Head of caudate nucleus (tissue), 42 donors: ENCODE measurements around the gene CD36.

Source experiments
- DNase-seq, 42 donors: peaks; one replicate each; pipeline versions ENCODE4 v3.0.0 to v3.0.0-alpha.2; 2020 to 2021; ENCODE audit warnings: mixed read lengths in 7 of 42
- intact Hi-C: fragments of 100-400 bp; cut with DNase I; formaldehyde crosslinking; loops from one replicate; pipeline ENCODE4 v1.15.0; 2022

The CD36 gene

DNA sequence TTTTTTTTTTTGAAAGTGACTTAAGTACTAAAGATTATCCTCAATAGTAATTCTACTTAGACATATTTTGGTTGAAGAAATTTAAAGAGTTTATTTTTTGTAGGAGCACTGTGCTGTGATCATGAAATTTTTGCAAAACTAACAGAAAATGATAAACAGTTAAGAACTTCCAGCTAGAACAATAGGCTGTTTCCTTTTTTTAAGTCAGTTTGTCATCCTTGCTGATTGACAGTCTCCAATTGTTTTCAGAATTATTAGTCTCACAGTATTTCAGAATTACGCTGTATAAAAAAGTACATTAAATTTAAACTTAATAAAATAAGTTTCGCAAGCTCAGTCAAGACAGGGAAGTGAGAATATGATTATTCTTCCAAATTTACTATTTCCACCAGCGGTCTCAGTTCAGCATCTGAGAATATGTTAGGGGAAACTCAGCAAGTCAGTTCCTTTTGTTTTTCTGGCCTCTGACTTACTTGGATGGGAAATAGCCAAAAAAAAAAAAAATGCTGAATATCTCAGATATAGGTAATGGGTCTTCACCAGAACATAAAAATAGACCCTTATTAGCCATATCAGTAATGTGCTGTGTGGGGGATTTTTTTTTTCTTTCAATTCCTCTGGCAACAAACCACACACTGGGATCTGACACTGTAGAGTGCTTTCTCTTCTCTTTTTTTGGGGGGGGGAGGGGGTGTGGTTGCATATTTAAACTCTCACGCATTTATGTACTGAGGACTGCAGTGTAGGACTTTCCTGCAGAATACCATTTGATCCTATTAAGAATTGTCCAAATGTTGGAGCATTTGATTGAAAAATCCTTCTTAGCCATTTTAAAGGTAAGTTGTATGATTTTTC lies at the start of gene CD36:
Gene CD36 (plus strand): TSS at position 732 of the 855 bp plus-strand sequence. CDS start 8,099 bp downstream, outside the sequence.
- DNase-seq: no peak
- intact Hi-C loops: no loop called here

DNA sequence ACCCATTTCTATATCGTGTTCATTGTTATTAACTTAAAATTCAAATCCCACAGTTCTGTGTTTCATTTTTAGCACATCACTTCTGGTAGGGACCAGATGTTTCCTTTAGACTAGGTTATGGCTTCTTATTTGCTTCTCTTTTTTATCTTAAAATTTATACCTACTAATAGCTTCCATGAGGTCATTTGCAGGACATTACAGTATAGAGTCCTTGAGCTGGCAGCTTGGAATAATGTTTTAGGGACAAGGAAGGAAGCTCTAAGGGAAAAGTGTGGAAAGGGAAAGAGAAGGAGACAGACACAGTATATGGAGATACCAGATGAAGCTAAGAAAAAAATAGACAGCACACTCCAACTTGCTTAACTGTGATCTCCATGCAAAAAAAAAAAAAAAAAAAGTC lies 48.8 kb upstream of the CD36 start:
- intact Hi-C loops: loop anchor here (5.0 kb wide), 1 partner anchor 988 kb away; no protein-coding TSS in a partner anchor
- DNase-seq: no peak

DNA sequence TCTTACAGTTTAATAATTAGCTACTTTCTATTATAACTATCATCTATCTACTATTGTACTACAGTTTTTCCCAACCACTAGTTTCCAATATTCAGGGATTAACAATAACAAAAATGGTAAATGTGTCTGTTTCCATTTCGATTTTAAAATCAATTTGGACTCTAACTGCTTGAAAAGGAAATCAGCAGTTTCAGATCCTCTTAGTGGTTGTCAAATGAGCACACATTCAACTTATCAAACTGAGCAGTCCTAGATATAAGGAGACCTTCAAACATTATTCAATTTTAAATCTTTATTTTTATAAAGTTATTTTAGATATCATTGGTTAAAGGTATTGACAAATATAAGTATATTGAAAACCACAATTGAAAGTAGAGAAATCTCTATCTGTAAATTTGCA lies 46.8 kb upstream of the CD36 start:
- DNase-seq: no peak
- intact Hi-C loops: loop anchor here (5.0 kb wide), 1 partner anchor 986 kb away; no protein-coding TSS in a partner anchor

DNA sequence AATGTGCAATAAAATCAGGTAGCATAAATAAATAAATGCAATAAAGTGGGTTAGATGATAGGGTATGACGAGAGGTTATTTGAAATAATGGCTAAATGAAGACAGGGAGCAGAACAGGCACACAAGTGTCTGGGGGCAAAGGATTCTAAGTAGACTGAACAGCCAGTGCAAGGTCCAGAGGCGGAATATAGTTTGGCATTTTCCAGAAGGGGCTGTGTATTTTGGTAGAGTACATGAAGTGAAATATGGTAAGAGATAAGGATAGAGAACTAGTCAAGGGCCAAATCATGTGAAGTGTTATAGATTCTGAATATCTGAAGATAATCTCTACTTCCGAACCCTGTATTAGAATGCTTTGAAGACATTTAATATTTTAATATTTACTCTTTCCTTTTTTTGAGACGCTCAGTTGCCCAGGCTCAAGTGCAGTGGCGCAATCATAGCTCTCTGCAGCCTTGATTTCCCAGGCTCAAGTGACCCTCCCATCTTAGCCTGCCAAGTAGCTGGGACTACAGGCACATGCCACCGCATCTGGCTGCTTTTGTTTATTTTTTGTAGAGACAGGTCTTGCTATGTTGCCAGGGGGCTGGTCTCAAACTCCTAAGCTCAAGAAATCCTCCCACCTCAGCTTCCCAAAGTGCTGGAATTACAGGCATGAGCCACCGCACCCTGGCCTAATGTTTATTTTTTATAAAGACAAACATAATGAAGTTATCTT lies 44.4 kb upstream of the CD36 start:
- intact Hi-C loops: loop anchor here (5.0 kb wide), 1 partner anchor 983 kb away; no protein-coding TSS in a partner anchor
- DNase-seq: no peak

DNA sequence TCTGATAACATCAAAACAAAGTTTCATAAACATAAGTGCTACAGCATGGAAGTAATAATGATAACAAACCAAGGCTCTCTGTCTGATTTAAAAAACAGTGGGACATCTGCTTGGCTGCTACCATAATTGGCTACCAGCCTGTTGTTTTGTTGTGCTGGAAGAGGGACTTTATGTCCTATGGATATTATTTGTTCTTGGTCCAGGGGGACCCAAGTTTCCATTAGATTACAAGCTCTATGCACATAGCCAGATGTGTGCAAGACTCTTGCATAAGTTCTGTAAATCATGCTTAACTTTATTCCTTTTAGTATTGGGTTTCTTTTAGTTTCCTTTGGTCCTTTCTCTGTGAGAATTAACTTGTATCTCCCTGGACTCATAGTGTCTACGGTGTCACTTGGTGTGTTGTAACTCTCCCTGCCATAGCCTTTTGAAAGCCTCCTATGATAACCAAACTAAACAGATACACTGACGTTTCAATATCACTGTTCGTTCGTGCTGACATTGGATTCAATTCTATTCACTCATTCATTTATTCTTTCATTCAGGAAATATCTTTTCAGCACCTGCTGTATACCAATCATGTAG lies 41.4 kb upstream of the CD36 start:
- DNase-seq: no peak
- intact Hi-C loops: no loop called here

DNA sequence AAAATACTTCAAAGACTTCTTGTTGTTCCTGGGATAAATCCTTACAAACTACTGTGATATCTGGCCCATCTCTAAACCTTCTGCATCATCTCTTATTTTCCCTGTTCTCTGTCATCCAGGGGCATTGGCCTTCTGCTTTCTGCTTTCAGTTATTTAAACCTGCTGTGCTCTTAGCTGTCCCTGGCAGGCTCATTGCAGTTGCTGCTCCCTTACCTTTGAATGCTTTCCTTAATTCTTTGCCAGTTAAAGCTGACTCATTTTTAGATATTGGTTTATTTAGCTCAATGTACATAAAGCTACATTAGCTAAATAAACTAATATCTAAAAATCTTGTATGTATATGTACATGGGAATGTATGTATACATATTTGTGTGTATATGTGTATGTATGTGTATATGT lies 40.6 kb upstream of the CD36 start:
- no peak for DNase-seq
- intact Hi-C loops: no loop called here

DNA sequence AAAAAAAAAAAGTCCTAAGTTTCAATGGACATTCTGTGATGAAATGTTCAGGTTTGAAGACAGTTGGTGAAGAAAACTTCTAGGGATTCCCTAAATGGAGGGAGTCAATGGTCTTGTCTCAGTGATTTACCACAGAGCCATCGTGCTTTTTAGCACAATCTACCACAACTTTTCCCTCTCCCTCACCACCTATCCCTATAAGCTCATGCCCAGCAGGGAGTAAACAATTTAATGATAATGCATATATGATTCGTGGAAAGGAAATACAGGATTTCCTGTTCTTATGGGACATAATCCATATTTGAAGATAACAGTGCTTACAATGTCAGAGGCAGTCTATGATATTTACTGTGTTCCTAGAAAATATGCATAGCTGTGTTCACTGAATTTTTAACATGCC lies 38.4 kb upstream of the CD36 start:
- intact Hi-C loops: no loop called here
- DNase-seq: no peak

DNA sequence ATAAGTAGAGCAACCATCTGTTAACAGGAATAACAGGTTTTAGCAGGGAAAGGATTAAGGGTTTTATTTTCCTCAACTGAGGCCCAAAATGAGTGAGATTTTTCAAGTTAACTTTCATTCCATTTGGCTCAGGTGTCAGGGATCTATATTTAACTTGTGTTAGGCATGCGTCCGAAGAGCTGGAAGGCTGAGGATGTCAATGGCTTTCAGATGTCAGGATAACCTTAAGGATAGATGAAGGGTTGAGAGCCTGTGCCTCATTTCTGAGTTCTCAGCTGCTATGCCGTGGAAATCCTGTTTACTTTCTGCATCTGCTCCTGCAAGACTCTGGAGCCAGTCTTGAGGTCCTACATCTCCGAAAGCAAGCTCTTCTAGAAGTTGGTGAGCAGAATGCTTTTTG lies 36.4 kb upstream of the CD36 start:
- intact Hi-C loops: no loop called here
- no peak for DNase-seq

DNA sequence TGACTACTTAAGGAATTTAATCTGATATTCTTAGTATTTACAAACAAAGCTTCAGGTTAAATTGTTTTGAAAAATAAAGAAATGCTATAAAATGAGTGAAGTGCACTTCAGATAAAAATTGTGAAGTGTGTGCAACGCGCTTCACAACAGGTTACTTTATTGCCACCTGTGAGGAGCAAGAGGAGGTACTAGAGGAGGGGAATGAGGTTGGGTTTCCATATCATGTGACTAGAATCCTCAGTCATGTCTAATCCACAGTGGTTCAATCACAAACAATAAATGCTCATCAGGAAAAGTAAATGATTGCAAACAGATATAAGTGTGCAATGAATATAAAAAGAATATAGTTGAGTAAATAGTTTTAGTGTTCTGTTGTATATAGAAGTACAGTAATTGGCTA lies 34.5 kb upstream of the CD36 start:
- DNase-seq: no peak
- intact Hi-C loops: no loop called here

DNA sequence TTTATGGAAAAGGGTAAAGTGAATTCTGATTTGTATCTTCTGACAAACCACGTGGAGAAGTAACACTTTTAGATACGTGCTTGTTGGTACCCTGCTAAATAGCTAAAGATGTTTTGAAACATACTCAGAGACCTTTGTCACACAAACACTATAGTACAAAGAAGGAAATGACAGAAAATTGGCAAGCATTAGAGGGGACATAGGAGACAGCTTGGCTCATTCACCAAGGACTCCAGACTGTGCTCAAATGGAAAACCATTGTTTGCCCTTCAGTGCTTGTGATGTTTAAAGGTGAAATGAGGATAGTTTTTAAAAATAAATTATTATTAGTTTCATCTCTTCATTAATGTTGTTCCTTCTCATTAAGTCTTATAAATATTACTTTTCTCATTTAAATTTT lies 34.0 kb upstream of the CD36 start:
- DNase-seq: no peak
- intact Hi-C loops: no loop called here

DNA sequence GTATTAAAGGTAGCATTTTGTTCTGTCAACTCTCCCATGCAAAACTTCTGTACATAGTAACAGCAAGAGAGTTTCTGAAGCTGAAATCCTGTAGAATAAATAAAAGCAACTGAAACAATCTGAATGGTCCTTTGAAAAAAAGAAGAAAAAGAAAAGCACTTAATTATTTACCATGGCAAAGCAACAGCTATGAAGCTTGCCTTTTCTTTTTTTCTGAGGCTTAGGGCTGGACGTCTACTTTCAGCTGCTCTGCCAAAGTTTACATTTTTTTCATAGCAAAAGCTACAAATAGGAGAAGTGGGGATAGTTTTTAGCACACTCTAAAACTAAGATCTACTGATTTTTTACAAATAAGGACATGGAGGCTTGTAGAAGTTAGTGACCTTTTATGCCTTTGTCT lies 31.3 kb upstream of the CD36 start:
- no peak for DNase-seq
- intact Hi-C loops: no loop called here

DNA sequence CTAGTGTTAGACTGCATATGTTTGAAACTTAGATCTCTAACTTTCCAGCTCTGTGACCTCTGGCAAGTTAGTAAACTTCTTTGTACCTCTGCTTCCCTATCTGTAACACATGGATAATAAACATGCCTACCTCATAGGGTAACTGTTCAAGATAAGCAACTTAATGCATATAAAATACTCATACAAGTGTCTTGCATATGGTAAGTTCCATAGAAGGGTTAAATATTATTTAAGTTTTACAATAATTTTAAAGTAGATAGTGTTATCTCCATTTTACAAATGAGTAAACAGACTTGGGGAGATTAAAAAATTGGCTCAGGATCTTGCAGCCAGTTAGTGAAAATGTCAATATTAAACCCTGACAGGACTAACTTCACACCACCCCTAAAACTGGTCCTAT lies 30.1 kb upstream of the CD36 start:
- intact Hi-C loops: no loop called here
- no peak for DNase-seq

DNA sequence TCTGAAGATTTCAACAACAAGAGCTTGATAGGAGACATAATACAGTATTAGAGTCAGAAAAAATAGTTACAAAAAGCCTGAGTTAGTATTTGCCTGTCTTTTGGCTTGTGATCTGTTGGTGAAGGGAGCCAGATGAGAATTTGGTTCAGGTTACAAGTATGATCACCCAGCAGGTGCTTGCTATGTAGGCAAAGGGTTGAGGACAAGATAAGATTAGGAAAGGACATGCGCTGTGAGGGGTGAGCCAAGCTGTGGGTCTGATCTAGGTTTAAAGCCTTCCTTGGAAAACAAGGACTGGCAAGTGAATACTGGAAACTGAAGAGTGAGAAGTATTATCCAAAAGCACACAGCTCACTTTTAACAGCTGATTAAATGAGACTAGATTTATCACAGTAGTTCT lies 28.7 kb upstream of the CD36 start:
- intact Hi-C loops: no loop called here
- DNase-seq: no peak

DNA sequence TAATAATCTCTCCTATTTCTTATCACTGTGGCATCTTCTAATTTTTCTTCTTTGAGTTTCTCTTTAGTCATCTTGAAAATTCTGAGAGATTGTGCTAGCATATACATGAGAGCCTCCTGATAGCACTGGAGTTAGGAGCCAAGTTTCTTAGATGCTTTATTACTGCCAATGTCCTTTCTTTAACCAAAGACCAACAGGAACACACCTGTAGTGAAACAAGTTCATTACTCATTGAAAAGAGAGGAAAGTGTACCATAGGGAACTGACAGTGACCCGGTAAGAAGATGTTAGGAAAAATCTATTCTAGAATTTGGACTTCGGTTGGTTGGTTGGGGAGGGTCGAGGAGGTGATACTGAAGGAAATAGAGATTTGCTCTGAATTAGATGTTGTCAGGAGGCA lies 27.1 kb upstream of the CD36 start:
- intact Hi-C loops: no loop called here
- no peak for DNase-seq

DNA sequence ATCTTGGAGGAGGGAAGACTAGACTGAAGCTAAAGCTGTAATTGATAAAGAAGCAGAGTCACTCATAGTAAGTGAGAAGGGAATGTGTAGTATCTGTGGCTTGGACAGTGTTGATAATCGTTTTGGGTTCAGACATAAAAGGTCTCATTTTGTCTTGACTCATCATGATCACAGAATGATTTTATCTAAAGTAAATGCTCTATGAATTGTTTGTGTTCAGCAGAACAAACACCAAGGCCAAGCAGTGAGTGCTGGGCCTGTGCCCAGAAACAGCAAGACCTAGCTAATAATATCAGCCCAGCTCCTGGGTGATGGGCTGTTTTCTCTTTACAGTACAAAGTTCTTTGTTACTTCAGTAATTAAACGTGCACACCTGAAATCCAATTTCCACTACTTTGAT lies 26.7 kb upstream of the CD36 start:
- DNase-seq: no peak
- intact Hi-C loops: no loop called here

DNA sequence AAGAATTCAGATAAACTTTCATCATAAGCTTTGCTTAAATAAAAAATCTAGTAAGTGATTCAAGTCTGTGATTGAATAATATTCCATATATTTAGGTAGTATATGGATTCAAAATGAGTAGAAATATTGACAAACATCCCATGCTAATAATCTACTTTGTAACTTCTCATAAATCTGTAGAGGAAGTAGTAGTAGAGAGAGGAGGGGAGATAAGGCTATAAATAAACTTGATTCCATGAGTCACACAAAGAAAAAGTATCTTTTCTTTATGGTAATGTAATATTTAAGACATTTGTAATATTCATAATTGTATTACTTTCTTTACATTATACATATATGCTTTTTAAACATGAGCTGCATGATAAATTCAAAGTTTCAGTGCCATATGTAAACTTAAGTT lies 25.6 kb upstream of the CD36 start:
- no peak for DNase-seq
- intact Hi-C loops: no loop called here

DNA sequence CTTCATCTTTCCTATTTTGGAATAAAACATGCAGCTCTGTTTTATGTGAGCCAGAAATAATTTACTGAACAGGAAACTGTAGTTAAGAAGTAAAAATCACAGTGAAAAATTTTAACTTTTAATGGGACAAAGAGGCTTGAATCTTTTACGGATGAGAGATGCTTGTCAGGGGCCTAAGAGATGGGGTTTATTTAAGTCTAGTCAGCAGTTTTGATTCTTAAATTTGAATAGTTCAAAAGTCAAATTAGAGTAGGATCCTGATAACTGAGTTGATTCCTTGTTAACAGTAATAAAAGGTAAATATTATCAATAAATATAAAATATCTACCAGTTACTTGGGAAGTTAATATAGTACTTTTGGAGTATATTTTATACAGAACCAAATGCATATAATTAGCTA lies 24.9 kb upstream of the CD36 start:
- DNase-seq: no peak
- intact Hi-C loops: no loop called here

DNA sequence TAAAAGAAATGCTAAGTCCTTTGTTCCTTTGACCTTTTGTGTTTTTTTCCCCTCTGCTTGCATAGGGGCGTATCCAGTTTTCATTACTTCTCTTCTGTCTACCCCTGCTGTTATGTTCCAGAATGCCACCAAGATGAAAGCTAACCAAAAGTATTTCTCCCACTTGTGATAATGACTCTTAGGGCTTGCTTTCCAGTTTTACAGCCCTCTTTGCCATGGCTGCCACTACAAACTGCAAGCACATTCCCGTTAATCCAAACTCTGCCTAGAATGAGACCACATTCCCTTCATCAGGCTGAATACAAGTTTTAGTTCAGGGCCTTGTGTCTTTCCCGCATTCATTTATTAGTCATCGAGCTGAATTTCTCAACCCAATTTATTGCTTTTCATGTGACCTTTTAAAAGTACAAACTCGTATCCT lies 23.6 kb upstream of the CD36 start:
- no peak for DNase-seq
- intact Hi-C loops: no loop called here

DNA sequence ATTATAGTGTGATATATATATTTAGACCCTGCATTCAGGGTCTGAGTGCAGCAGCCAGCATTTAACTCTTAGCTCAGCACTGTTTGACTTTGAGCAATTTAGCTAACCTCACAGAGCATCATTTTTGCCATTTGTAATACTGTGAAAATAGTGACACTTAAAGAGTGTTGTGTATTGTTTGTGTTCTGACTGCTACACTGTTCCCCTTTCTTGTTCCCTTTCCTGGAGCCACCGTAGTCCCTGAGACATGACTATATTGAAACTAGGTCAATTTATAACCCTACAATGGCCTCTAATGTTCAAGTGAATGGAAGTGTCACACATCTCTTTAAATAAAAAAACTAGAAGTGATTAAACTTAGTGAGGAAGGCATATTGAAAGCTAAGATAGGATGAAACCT lies 20.3 kb upstream of the CD36 start:
- intact Hi-C loops: no loop called here
- no peak for DNase-seq

DNA sequence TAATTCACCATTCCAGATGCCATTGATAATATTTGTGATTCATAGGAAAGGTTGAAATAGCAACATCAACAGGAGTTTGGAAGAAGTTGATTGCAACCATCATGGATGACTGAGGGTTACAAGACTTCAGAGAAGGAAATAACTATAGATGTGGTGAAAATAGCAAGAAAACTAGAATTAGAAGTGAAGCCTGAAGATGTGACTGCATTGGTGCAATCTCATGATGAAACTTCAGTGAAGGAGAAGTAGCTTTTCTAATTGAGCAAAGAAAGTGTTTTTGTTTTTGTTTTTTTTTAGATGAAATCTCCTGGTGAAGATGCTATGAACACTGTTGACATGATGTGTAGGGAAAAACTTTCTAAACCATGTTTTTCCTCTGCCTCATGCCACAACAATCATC lies 18.7 kb upstream of the CD36 start:
- intact Hi-C loops: no loop called here

More for the DNA sequence above, 18.7 kb upstream of the CD36 start:
- DNase-seq: no peak
